Occipital lobe (tissue), 2 donors: ENCODE results near the gene ZFP3. TPM values are rescaled to one million over a fixed set of nuclear protein-coding genes. Genes with fewer than 3 reads are reported as not detected.
"Not testable (repeated sequence)": the region's sequence is repeated elsewhere in the genome, so short reads cannot be mapped to it uniquely, and the experiment has no call there.

ENCODE experiments used
- DNase-seq: peaks from one replicate; lab custom pipeline; 2025; lab: John Stamatoyannopoulos, UW
- total RNA-seq: library from RNA; depleted of rRNA; stranded (reverse); fragments of >200 nt; gene quantifications from one replicate; pipeline ENCODE4 v1.2.3, GENCODE V29; 2014

The ZFP3 gene
- total RNA-seq: 9.8 TPM

GRCh38 chr17:5078106-5079028 lies at the start of gene ZFP3:
Gene ZFP3 (plus strand): TSS chr17:5078467. CDS start chr17:5091505, 13,038 bp downstream.
- DNase-seq: peak; percentile 84

GRCh38 chr17:5030168-5030567 lies 48.1 kb upstream of the ZFP3 start:
- DNase-seq: not testable (repeated sequence)

DNA sequence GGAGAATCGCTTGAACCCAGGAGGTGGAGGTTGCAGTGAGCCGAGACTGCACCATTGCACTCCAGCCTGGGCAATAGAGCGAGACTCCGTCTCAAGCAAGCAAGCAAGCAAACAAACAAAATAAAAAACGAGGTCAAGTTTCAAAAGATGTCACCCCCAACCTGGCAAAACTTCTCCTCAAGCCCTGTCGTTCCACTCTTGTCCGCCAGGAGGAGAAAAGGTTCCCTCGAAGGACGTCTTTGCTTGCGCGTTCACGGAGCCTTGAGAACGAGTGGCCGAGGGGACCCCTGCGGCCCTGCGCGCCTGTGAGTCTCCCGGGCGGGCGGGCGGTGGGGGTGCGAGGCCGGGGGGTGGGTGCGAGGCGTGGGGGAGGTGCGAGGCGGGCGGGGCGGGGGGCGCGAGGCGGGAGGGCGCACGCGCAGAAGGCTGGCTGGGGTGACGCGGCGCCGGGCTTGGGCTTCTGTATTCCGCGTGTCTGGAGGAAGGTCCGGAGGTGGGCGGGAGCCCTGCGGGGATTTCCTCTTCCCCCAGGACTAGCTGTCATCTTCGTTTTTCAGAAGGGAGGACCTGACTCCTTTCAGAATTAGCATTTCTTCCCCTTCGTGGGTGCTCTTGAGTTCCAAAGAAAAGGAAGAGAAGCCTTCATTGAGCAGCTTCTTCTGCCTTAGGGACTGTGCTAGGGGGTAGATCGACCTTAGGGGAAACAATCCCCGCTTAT lies 46.7 kb upstream of the ZFP3 start:
- DNase-seq: peak; percentile 52

GRCh38 chr17:5032865-5033264 lies 45.4 kb upstream of the ZFP3 start:
- no peak for DNase-seq

DNA sequence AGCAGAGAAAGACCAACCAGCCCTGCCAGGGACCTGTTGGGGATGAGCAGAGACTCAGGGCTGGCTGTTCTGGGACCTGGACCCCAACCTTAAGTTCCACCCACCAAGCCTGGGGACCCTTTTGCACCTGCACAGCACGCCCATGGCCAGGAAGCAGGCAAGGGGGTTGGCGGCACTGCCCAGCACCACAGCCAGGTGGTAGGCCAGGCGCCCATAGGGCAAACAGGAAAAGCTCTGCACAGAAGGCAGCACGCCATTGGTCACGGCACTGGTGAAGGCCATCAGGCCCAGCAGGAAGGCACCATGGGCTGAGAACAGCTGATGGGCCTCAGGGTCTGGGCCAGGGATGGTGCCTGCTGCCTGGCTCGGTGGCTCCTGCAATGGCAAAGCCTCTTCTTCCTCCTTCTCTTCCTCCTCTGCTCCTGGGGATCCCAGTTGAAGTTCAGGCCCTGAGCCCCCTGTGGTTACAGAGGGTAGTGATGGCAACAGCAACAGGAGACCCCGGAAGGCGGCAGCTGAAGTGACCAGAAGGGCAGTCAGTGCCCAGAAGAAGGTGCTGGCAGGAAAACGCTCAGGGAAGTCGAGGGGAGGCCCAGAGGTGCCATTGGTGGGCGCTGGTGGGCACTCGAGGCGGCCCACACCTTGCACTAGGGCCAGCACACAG lies 44.8 kb upstream of the ZFP3 start:
- no peak for DNase-seq

GRCh38 chr17:5034063-5034462 lies 44.2 kb upstream of the ZFP3 start:
- no peak for DNase-seq

DNA sequence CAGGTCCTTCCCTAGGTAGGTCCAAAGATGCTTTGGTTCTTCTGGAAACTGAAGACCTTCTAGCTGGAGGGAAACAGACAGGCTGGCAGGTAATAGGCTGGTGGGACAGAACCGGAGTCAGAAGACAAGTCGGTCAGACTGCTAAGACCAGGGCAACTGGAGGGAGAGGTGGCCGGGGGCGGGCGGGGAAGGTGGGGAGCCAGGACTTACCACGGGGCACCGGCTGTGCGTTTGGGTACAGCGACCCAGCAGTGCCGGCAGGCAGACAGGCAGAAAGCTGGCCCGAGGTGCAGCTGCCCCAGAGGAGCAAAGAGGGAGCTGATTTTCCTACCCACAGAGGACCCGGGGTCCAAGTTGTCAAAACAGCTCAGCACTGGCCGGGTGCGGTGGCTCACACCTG lies 43.6 kb upstream of the ZFP3 start:
- DNase-seq: no peak

- no peak for DNase-seq
Measured at GRCh38 chr17:5035315-5035714, 43.0 kb upstream of the ZFP3 start, which contains the start of gene SLC52A1. Gene SLC52A1 (minus strand): TSS chr17:5035426. CDS start chr17:5034606, 820 bp downstream.

DNA sequence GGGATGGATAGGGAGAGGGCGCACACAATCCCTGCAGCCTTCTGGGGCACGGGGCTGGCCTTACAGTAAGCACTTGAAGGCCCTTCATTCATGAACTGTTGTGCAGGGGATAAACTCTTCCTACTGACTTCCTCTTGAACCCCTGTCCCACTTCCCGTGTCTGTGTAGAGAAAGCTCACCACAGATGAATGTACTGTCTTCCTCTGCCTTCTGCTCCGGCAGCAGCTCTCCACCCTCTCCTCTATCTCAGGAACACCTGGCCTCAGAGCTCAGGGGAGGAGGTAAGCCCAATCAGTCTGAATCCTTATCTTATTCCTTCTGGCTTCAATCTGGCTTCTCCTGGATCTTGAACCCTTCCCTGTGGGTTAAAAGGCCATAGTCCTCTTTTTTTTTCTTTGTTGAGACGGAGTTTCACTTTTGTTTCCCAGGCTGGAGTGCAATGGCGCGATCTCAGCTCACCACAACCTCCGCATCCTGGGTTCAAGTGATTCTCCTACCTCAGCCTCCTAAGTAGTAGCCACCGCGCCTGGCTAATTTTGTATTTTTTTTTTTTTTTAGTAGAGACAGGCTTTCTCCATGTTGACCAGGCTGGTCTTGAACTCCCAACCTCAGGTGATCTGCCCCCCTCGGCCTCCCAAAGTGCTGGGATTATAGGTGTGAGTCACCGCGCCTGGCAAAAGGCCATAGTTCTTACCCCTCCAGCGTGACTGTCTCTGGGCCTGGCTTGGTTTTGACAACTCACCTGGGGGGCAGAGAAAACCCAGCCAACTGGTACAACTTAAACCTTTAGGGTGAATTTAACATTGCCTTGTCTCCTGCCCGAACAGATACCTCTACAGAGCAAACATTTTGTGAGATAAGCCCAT lies 35.9 kb upstream of the ZFP3 start:
- no peak for DNase-seq

- no peak for DNase-seq
Measured at GRCh38 chr17:5043524-5043923, 34.7 kb upstream of the ZFP3 start.

GRCh38 chr17:5044630-5045029 lies 33.6 kb upstream of the ZFP3 start:
- no peak for DNase-seq

GRCh38 chr17:5045496-5045895 lies 32.8 kb upstream of the ZFP3 start:
- DNase-seq: no peak

DNA sequence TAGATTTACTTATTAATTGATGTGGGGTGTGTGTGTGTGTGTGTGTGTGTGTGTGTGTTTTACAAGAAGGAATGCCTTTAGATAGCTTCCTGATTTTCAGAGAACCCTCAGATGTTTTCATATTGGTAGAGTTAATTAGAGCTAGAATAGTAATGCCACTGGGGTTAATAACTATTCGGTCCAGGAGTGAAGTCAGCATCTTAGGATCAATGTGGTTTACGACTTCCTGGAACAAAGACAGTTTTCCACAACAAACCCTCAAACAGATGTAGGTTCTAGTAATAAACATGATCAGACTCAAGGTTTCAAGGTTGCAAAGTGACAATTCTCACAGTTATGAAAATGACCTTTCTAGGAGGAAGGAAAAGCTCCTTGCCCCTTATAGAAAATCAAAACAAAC lies 30.8 kb upstream of the ZFP3 start:
- no peak for DNase-seq

GRCh38 chr17:5049314-5049841 lies 28.9 kb upstream of the ZFP3 start:
- no peak for DNase-seq

DNA sequence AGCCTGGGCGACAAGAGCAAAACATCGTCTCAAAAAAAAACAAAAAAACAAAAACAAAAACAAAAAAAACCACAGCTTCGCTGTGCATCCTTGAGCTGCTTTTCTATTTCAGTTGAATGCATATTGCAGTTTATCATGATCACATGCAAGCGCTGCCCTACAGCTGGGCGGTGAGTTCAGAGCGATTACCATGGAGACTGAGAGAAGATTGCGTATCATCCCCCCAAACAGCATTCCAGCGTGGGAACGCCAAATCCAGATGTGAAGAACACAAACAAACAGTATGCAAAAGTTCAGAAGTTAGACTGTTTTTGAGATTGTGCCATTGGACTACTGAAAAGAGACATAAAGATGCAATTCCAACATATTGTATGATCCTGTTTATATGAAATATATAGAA lies 28.0 kb upstream of the ZFP3 start:
- DNase-seq: no peak

DNA sequence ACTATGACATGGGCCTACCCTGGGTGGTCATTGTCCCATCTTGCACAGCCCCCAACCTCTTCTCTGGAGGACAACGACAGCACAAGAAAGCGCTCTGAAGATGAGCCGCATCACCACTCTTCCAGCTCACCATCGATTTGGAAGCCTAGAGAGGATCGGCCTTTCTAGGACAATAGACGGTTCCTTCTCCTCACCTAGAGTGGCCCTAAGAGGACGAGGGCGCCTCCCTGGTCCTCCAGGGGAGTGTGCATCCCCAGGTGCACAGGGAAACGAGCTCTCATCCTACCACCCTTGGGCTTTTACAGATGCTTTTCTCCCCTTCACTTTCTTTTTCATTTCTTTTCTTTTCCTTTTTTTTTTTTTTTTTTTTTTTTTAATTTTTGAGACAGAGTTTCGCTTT lies 22.7 kb upstream of the ZFP3 start:
- no peak for DNase-seq

DNA sequence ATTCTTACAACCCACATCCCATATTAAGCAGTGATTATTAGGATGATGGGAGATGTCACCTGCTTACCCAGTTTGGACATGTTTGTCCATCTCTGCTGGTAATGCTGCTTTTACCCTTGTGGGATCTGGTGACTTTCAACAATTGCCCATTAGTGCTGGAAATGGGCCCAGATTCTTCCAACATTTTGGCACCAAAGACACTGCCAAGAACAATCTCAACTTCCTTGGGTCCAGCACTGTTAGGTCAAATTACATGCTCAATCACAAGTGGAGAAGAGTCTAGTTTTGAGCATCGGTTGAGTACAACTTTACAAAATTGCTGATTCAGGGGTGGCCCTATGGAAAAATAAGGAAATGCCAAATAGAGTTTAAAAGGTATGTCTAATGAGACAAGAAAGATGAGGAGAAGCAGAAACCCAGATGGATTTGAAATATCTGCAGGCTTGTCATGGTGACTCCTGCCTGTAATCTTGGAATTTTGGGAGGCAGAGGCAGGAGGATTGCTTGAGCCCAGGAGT lies 13.0 kb upstream of the ZFP3 start:
- no peak for DNase-seq

DNA sequence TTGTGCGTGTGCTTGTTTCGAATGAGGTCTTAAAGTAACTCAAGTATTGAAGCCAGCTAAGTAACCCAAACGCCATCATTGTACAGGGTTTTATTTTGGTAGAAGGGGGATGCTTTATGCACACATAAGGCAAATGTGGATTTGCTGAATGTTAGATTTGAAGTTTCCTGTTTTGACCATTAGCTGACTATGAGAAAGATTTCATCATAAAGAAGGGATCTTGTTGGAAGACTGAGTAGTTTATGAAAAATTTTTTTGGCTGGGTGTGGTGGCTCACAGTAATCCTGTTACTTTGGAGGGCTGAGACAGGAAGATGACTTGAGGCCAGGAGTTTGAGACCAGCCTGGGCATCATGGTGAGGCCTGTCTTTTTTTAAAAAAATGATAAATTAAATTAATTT lies 10.0 kb upstream of the ZFP3 start:
- DNase-seq: no peak

DNA sequence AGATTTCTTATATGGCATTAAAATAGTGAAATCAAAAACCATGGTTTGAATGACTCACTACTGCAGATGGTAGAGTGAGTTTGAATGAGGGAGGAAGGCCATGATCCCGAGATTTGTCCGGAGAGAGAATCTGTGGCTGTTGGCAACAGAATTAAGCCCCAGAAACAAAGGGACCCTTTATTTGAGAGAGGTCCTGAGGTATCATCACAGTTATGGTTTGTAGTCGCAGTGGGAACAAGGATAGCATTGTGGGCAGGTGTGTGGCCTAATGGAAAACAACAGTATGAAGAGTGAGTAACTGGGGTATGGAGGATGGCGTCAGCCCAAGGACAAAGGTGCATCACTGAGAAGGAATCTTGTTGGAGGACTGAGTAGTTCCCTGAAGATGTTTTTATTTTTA lies 8.5 kb upstream of the ZFP3 start:
- DNase-seq: no peak

DNA sequence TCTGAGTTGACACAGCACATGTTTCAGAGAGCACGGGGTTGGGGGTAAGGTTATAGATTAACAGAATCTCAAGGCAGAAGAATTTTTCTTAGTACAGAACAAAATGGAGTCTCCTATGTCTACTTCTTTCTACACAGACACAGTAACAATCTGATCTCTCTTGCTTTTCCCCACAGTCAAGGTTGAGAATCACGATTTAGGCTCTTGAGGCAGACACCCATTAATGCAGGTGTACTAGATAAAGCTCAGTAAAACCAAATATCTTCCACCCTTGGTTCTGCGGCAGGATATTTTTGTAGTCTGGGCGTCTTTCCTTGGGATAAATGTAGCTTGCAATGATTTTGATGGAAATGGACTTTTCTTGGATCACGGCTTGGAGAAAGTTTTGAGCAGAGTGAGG lies 2.8 kb upstream of the ZFP3 start:
- DNase-seq: not testable (repeated sequence)

- DNase-seq: not testable (repeated sequence)
Measured at GRCh38 chr17:5077275-5077674, 992 bp upstream of the ZFP3 start.
